ENCODE results near the gene ANKRD11.

DNA sequence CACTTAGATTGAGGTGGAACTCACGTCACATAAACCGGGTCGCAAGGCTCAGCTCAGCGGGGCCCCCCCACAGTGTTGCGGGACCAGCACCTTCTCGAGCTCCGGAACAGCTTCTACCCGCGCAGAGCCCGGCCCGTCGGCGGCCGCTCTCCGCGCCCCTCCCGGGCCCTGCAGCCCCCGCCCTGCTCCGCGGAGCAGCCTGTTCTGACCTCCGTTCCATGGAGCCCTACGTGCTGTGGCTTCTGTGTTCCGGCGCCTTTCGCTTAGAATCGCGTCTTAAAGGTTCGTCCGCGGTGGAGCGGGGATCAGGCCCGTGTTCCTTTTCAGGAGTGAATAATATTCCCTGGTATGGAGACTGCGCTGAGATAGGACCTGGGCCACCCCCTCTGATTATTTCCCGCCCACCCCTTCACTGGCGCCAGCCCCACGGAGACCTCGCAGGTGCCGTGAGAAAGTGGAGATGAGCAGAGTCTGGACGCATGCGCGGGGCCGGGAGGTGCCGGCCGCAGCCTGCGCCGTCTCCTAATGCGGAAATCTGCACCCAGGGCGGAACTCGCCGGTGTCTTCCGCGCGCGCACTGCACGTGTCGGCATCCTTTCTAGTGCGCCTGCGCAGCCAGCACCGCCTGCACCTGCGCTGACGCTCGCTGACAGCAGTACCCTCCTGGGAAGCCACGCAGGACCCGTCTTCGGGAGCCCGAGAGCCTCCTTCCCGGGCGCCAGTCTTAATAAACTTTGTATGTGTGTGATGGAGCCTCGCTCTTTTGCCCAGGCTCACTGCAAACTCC, 242.0 kb downstream of the ANKRD11 start:
- TF ChIP-seq, protein P1, sequence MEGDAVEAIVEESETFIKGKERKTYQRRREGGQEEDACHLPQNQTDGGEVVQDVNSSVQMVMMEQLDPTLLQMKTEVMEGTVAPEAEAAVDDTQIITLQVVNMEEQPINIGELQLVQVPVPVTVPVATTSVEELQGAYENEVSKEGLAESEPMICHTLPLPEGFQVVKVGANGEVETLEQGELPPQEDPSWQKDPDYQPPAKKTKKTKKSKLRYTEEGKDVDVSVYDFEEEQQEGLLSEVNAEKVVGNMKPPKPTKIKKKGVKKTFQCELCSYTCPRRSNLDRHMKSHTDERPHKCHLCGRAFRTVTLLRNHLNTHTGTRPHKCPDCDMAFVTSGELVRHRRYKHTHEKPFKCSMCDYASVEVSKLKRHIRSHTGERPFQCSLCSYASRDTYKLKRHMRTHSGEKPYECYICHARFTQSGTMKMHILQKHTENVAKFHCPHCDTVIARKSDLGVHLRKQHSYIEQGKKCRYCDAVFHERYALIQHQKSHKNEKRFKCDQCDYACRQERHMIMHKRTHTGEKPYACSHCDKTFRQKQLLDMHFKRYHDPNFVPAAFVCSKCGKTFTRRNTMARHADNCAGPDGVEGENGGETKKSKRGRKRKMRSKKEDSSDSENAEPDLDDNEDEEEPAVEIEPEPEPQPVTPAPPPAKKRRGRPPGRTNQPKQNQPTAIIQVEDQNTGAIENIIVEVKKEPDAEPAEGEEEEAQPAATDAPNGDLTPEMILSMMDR (IDR thresholded peaks at IDR 0.05; ENCODE audit: insufficient read depth, low read length, poor library complexity, severe bottlenecking) = no peak
- no peak for TF ChIP-seq EZH2phosphoT487 (conservative IDR thresholded peaks at IDR 0.05; ENCODE audit: low read length)

Data from SU-DHL-6 (cell line).